ENCODE measurements around the gene NID2. TPM values are rescaled to one million over a fixed set of nuclear protein-coding genes. Genes with fewer than 3 reads are reported as not detected.
A peak's percentile ranks its signal among the peaks of the same experiment; 100 is the strongest.

Gene NID2
- total RNA-seq, 1 experiment from 2014 or later, result 12.6 TPM

- Histone ChIP-seq H3K27me3 (replicated peaks; ENCODE audit: insufficient read depth, low read depth, low read length, poor library complexity) (no peaks in the 10 kb centered on the region), H3K4me1 (ENCODE audit: insufficient read depth, low read length, poor library complexity, severe bottlenecking) (peaks cover 5% of the 10 kb centered on the region), H3K9me3 (ENCODE audit: low read depth, low read length, poor library complexity, severe bottlenecking) (no peaks in the 10 kb centered on the region), H3K36me3 (ENCODE audit: insufficient read depth, low read length, poor library complexity, severe bottlenecking) (peaks cover 83% of the 10 kb centered on the region), H3K27ac (ENCODE audit: low read depth, low read length, poor library complexity, severe bottlenecking) (no peak overlapping the region), H3K4me3 (ENCODE audit: low read depth, low read length, poor library complexity, severe bottlenecking) (no peak overlapping the region)
- TF ChIP-seq EZH2 (IDR thresholded peaks at IDR 0.05; ENCODE audit: borderline replicate concordance, low read depth, low read length, poor library complexity, severe bottlenecking), result no peak
- TF ChIP-seq, protein P1, sequence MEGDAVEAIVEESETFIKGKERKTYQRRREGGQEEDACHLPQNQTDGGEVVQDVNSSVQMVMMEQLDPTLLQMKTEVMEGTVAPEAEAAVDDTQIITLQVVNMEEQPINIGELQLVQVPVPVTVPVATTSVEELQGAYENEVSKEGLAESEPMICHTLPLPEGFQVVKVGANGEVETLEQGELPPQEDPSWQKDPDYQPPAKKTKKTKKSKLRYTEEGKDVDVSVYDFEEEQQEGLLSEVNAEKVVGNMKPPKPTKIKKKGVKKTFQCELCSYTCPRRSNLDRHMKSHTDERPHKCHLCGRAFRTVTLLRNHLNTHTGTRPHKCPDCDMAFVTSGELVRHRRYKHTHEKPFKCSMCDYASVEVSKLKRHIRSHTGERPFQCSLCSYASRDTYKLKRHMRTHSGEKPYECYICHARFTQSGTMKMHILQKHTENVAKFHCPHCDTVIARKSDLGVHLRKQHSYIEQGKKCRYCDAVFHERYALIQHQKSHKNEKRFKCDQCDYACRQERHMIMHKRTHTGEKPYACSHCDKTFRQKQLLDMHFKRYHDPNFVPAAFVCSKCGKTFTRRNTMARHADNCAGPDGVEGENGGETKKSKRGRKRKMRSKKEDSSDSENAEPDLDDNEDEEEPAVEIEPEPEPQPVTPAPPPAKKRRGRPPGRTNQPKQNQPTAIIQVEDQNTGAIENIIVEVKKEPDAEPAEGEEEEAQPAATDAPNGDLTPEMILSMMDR (conservative IDR thresholded peaks at IDR 0.05; ENCODE audit: low read depth, low read length), result no peak
- POLR2A ChIA-PET (ENCODE audit: low non-redundant PET), result no interaction called here
- CTCF ChIA-PET, result no interaction called here
- intact Hi-C loops (cut with micrococcal nuclease; ENCODE audit: unreplicated experiment), result loop anchor here (5.0 to 10.0 kb wide), 2 partner anchors 69 to 471 kb away; no protein-coding TSS in a partner anchor
- BruUV-seq (replicated peaks), result no TSS peak
- no peak for DNase-seq (ENCODE audit: low spot score)
Measured at GRCh38 chr14:52003324-52003723, 65.5 kb downstream of the NID2 start.

DNA sequence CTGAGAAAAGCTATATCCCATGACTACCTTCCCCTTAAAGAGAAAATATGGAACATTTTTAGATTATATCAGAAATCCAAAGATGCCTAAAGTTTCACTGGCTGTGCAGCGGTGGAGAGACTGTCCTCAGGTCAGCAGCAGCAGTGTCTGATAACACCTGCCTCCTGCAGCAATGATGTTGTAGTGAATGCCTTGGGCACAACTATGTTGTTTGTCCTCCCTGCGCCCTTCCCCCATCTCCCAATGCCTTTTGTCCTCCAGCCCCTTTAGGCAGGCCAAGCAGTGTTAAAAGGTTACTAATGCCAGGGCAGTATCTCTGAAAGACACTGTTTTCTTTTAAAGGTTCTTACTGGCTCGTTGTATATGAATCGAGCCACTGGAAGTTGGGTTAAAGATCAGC is 66.3 kb downstream of the NID2 start:
- ChIA-PET CTCF (no interaction called here), POLR2A (ENCODE audit: low non-redundant PET) (no interaction called here)
- Histone ChIP-seq H3K4me3 (ENCODE audit: low read depth, low read length, poor library complexity, severe bottlenecking) (no peak overlapping the region), H3K9me3 (ENCODE audit: low read depth, low read length, poor library complexity, severe bottlenecking) (no peaks in the 10 kb centered on the region), H3K4me1 (ENCODE audit: insufficient read depth, low read length, poor library complexity, severe bottlenecking) (peaks cover 5% of the 10 kb centered on the region), H3K27me3 (replicated peaks; ENCODE audit: insufficient read depth, low read depth, low read length, poor library complexity) (no peaks in the 10 kb centered on the region), H3K36me3 (ENCODE audit: insufficient read depth, low read length, poor library complexity, severe bottlenecking) (peaks cover 80% of the 10 kb centered on the region), H3K27ac (ENCODE audit: low read depth, low read length, poor library complexity, severe bottlenecking) (no peak overlapping the region)
- TF ChIP-seq, protein P1 (conservative IDR thresholded peaks at IDR 0.05; ENCODE audit: low read depth, low read length), result no peak
- no peak for TF ChIP-seq EZH2 (IDR thresholded peaks at IDR 0.05; ENCODE audit: borderline replicate concordance, low read depth, low read length, poor library complexity, severe bottlenecking)
- intact Hi-C loops (cut with micrococcal nuclease; ENCODE audit: unreplicated experiment), result loop anchor here (5.0 to 10.0 kb wide), 2 partner anchors 70 to 472 kb away; no protein-coding TSS in a partner anchor
- DNase-seq (ENCODE audit: low spot score), result no peak
- no TSS peak for BruUV-seq (replicated peaks)

- Histone ChIP-seq H3K4me3 (ENCODE audit: low read depth, low read length, poor library complexity, severe bottlenecking) (no peak overlapping the region), H3K4me1 (ENCODE audit: insufficient read depth, low read length, poor library complexity, severe bottlenecking) (peaks cover 5% of the 10 kb centered on the region), H3K27me3 (replicated peaks; ENCODE audit: insufficient read depth, low read depth, low read length, poor library complexity) (no peaks in the 10 kb centered on the region), H3K27ac (ENCODE audit: low read depth, low read length, poor library complexity, severe bottlenecking) (no peak overlapping the region), H3K36me3 (ENCODE audit: insufficient read depth, low read length, poor library complexity, severe bottlenecking) (peaks cover 79% of the 10 kb centered on the region), H3K9me3 (ENCODE audit: low read depth, low read length, poor library complexity, severe bottlenecking) (no peaks in the 10 kb centered on the region)
- no TSS peak for BruUV-seq (replicated peaks)
- POLR2A ChIA-PET (ENCODE audit: low non-redundant PET), result no interaction called here
- TF ChIP-seq EZH2 (IDR thresholded peaks at IDR 0.05; ENCODE audit: borderline replicate concordance, low read depth, low read length, poor library complexity, severe bottlenecking), result no peak
- TF ChIP-seq, protein P1 (conservative IDR thresholded peaks at IDR 0.05; ENCODE audit: low read depth, low read length), result no peak
- CTCF ChIA-PET, result no interaction called here
- intact Hi-C loops (cut with micrococcal nuclease; ENCODE audit: unreplicated experiment), result loop anchor here (5.0 to 10.0 kb wide), 2 partner anchors 72 to 474 kb away; no protein-coding TSS in a partner anchor
- DNase-seq (ENCODE audit: low spot score), result peak; percentile 43
Measured at GRCh38 chr14:52000696-52001095, 68.2 kb downstream of the NID2 start.

Data from A673 (cell line).